Stimulated activated naive CD4-positive, alpha-beta T cell (primary cell): ENCODE results near the gene TAF5.
"Not testable (repeated sequence)": the region's sequence is repeated elsewhere in the genome, so short reads cannot be mapped to it uniquely, and the experiment has no call there.

Experiments
- DNase-seq, 6 experiments: peaks; one replicate each; lab custom pipeline; 2025; lab: John Stamatoyannopoulos, UW

Gene TAF5

DNA sequence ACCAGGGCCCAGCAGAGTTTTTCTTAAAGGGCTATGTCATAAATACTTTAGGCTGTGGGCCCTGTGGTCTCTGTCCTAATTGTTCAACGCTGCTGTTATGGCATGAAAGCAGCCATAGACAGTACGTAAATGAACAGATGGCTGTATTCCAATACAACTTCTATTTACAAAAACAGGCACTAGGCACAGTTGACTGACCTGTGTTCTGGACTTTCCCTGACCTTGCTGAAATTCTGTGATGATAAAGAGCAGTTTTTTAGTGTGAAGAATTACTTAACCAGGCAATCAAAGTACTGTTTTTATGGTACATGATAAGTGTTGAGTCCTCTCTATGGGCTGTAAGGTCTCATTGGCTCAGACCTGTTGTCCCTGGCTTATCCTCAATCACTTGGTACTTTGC lies 45.8 kb downstream of the TAF5 start:
- no peak for DNase-seq

GRCh38 chr10:103415581-103415980 lies 47.8 kb downstream of the TAF5 start:
- no peak for DNase-seq

DNA sequence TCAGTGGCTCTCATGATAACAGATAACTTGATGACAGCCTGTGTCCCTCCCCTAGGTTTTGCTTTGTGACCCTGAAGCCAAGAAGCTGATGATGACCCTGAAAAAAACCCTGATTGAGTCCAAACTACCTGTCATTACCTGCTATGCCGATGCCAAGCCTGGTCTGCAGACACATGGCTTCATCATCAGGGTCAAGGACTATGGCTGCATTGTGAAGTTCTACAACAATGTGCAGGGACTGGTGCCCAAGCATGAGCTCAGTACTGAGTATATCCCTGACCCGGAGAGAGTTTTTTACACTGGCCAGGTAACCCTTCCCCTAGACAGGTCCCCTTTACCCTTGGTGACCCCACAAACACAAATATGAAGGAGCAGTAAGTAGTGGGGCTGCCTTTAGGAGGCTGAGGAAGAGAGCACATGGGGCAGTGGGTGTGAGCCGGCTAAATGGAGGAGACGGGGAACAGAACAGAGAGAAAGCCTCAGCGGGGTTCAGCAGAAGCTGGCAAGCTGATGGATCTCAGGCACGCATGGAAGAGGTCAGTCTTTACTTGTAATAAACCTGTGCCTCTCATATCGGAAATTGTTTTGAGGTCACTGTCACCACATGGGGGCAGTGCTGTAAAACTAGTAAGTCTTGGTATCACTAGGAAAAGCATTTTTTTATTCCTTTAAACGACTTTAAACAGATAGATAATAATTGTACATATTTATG lies 48.8 kb downstream of the TAF5 start:
- peak; percentile 7 to 54 (median 45) for DNase-seq

GRCh38 chr10:103417148-103417469 lies 49.3 kb downstream of the TAF5 start:
- DNase-seq: not testable (repeated sequence)

GRCh38 chr10:103417601-103418000 lies 49.8 kb downstream of the TAF5 start:
- no peak for DNase-seq

DNA sequence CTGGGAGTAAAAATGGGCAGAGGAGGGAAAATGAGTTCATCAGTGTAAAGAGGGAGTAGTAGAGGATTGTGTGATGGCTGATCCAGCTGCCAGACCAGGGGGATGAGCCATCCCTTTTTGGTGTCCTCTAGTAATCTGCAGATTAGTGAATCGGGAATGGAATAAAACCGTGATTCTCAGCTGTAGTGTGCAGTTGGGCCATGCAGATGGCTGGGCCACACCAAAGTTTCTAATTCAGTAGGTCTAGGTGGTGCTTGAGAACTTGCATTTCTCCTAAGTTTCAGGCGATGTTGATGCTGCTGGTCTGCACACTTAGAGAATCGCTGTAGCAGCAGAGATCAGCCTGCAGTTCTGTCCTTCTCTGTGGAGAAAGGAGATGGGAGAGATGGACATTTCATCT lies 51.3 kb downstream of the TAF5 start:
- DNase-seq: no peak

- DNase-seq: no peak
Observed at GRCh38 chr10:103423748-103424147, 56.0 kb downstream of the TAF5 start.

DNA sequence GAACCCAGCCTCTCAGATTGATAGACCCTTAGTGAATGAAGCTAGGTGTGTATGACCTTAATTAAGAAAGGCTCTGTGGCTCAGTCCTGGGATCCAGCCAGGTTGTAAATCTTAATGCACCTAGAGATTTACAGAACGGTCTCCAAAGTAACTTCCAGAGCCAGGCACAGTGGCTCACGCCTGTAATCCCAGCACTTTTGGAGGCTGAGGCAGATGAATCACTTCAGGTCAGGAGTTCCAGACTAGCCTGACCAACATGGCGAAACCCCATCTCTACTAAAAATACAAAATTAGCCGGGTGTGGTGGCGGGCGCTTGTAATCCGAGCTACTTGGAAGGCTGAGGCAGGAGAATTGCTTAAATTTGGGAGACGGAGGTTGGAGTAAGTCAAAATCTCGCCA lies 60.1 kb downstream of the TAF5 start:
- DNase-seq: no peak

DNA sequence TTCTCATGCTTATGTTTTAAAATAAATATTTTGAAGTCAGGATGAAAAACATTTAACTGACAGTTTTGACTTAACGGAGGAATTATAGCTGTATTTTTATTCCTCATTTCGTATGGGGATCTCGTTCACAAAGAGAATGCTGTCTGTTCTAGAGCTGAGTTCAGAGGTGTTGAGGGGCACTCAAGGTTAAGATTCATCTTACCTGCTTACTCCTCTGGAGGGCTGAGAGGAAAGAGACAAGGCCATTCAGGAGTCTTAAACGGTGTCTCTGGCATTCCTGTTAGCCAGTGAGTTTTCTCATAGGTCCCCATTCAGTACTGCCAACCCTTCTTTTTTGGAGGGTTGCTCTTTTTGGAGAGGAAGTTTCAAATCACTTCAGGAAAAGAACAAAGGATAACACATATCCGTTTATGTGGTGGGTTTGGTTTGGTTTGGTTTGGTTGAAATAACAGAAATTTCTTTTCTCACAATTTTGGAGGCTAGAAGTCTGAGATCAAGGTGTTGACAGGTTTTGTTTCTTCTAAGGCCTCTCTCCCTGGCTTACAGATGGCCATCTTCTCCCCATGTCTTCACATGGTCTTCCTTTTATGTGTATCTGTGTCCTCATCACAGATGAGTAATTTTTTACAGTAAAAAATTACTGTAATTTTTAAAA lies 61.3 kb downstream of the TAF5 start:
- DNase-seq: peak in 2 of 6 experiments; percentile 12 to 39

DNA sequence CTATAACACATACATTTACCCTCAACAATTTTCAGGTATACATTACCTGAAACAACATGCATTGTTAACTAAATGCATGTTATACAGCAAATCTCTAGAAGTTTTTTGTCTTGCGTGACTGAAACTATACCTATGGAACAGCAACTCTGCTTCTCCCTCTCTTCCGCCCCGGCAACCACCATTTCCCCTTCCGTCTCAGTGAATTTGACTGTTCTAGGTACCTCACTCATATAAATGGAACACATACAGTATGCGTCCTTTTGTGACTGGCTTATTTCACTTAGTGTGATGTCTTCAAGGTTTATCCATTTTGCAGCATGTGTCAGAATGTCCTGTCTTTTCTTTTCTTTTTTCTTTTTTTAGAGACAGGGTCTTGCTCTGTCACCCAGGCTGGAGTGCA lies 61.9 kb downstream of the TAF5 start:
- DNase-seq: peak in 2 of 6 experiments; percentile 7 to 9

DNA sequence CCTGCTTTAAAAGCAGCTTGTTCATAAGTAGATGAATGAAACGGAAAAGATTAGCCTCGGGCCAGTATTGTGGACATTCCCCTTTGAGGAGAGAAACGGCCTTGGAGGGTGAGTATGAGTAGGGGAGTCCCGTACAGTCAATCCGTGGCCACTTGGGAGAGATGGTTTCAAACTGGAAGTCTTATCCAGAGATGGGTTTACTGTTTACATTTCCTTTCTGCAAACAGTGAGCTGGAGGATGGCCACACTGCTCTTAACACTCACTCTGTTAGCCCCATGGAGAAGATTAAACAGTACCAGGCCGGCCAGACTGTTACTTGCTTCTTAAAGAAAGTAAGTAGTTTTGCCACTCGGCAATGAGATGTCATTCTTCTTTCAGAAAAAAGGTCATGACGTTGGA lies 64.1 kb downstream of the TAF5 start:
- DNase-seq: no peak

DNA sequence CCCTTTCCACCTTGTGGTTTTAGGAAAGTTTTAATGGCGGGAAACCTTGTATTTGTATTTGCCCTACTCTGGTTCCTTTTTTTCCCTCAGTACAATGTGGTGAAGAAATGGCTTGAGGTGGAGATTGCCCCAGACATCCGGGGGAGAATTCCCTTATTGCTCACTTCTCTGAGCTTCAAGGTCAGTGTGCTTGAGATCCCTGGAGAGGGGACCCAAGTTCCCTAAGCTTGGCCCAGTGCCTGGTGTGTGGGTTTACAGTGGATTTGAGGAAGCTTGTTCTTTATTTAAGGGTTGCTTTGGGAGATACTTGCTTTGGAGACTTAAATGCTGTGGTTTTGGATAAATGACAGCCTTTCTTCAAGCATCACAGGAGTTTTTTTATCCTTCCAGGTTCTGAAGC lies 66.1 kb downstream of the TAF5 start:
- DNase-seq: no peak
